Mesodermal cell (in vitro differentiated cells): ENCODE data around the gene TTC36.

Experiments
- H3K27ac ChIP-seq: 2 replicates; pipeline ENCODE4 v1.7.0; 2013; ENCODE audit warnings: mild to moderate bottlenecking, low read depth, low read length, moderate library complexity; ENCODE audit not compliant: severe bottlenecking
- H3K36me3 ChIP-seq: 2 replicates; pipeline ENCODE4 v1.7.1; 2013; ENCODE audit warnings: mild to moderate bottlenecking, low read length, moderate library complexity; ENCODE audit not compliant: control insufficient read depth, insufficient read depth
- H3K4me1 ChIP-seq: one replicate; pipeline ENCODE4 v1.7.1; 2013; ENCODE audit warnings: mild to moderate bottlenecking, low read length; ENCODE audit not compliant: insufficient read depth, control insufficient read depth, poor library complexity, severe bottlenecking
- H3K4me3 ChIP-seq: 2 replicates; pipeline ENCODE4 v1.7.0; 2013; ENCODE audit warnings: low read length, control low read depth, mild to moderate bottlenecking; ENCODE audit not compliant: insufficient read depth, poor library complexity, severe bottlenecking; ENCODE audit errors: extremely low read depth
- H3K9me3 ChIP-seq: 2 replicates; pipeline ENCODE4 v1.7.1; 2013; ENCODE audit warnings: mild to moderate bottlenecking, low read length, moderate library complexity; ENCODE audit not compliant: control insufficient read depth
- WGBS, 2 experiments: methylation state at CpG; one replicate each; pipeline ENCODE4 v1.1.5; 2013; ENCODE audit warnings: missing lambda C conversion rate in 2 of 2; ENCODE audit not compliant: insufficient coverage in 2 of 2; 5-methylcytosine and 5-hydroxymethylcytosine counted together

Gene TTC36

DNA sequence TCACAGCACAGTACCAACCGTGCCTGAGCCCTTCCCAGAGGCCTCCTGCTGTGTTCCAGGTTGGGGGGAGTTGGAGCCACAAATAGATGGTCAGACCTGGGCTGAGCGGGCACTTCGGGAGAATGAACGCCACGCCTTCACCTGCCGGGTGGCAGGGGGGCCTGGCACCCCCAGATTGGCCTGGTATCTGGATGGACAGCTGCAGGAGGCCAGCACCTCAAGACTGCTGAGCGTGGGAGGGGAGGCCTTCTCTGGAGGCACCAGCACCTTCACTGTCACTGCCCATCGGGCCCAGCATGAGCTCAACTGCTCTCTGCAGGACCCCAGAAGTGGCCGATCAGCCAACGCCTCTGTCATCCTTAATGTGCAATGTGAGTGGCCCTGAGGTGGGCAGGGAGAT, 4.8 kb downstream of the TTC36 start:
- Histone ChIP-seq H3K4me3 (peak overlapping the region; percentile 74), H3K27ac (no peak overlapping the region), H3K36me3 (peaks cover 4% of the 10 kb centered on the region), H3K4me1 (no peaks in the 10 kb centered on the region), H3K9me3 (no peaks in the 10 kb centered on the region)
- WGBS, 2 experiments, result 84 to 92% methylated on average over 4 to 10 of the region's 10 CpGs

GRCh38 chr11:118532852-118533768, 5.8 kb downstream of the TTC36 start:
- no peak overlapping the region for H3K27ac ChIP-seq
- no peaks in the 10 kb centered on the region for H3K9me3 ChIP-seq
- H3K4me1 ChIP-seq, result no peaks in the 10 kb centered on the region
- WGBS, 2 experiments, result 92 to 95% methylated on average over 19 of the region's 19 CpGs
- H3K4me3 ChIP-seq, result no peak overlapping the region
- H3K36me3 ChIP-seq, result peaks cover 2% of the 10 kb centered on the region

- Histone ChIP-seq H3K36me3 (peaks cover 2% of the 10 kb centered on the region), H3K9me3 (no peaks in the 10 kb centered on the region), H3K27ac (no peak overlapping the region), H3K4me3 (no peak overlapping the region), H3K4me1 (no peaks in the 10 kb centered on the region)
- WGBS, 2 experiments, result 86 to 88% methylated on average over 22 to 26 of the region's 27 CpGs
Measured at GRCh38 chr11:118533769-118534729, 6.8 kb downstream of the TTC36 start.

DNA sequence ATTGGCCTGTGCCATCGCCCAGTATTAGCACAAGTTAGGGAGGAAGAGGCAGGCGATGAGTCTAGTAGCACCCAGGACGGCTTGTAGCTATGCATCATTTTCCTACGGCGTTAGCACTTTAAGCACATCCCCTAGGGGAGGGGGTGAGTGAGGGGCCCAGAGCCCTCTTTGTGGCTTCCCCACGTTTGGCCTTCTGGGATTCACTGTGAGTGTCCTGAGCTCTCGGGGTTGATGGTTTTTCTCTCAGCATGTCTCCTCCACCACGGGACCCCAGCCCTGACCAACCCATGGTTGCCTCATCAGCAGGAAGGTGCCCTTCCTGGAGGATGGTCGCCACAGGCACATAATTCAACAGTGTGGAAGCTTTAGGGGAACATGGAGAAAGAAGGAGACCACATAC, 8.0 kb downstream of the TTC36 start:
- H3K9me3 ChIP-seq, result no peaks in the 10 kb centered on the region
- no peaks in the 10 kb centered on the region for H3K4me1 ChIP-seq
- peaks cover 2% of the 10 kb centered on the region for H3K36me3 ChIP-seq
- H3K4me3 ChIP-seq, result no peak overlapping the region
- 81 to 89% methylated on average over 4 to 8 of the region's 9 CpGs for WGBS, 2 experiments
- no peak overlapping the region for H3K27ac ChIP-seq

DNA sequence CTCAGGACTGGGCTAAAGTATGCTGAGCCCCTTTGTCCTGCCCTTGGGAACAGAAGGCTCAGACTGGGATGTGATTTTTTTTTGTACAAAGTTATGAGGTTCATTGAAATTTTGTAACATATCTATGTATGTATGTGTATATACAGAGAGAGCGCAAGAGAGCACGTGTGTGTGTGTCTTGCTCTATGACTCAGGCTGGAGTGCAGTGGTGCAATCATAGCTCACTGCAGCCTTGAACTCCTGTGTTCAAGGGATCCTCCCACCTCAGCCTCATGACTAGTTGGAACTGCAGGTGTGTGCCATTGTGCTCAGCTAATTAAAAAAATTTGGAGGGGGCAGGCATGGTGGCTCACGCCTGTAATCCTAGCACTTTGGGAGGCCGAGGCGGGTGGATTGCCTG, 9.5 kb downstream of the TTC36 start:
- WGBS, 2 experiments, result 96 to 100% methylated on average over 2 to 3 of the region's 5 CpGs
- H3K4me3 ChIP-seq, result no peak overlapping the region

DNA sequence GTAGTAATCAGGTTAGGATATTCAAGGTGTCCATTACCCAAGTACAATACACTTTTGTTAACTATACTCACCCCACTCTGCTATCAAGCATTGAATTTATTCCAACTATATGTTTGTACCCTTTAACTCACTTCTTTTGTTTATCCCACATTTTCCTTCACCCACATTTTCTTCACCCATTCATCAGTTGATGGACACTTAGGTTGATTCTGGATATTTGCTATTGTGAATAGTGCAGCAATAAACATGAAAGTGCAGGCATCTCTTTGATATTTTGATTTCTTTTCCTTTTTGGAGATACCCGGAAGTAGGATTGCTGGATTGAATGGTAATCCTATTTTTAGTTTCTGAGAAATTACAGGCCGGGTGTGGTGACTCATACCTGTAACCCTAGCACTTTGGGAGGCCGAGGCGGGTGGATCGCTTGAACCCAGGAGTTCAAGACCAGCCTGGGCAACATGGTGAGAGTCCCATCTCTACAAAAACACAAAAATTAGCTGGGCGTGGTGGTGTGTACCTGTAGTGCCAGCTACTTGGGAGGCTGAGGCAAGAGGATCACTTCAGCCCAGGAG, 10.2 kb downstream of the TTC36 start:
- 88 to 89% methylated on average over 5 of the region's 6 CpGs for WGBS, 2 experiments
- no peak overlapping the region for H3K4me3 ChIP-seq
- H3K36me3 ChIP-seq, result peaks cover 12% of the 10 kb centered on the region
- no peaks in the 10 kb centered on the region for H3K9me3 ChIP-seq
- no peak overlapping the region for H3K27ac ChIP-seq
- H3K4me1 ChIP-seq, result no peaks in the 10 kb centered on the region

More for the DNA sequence above, 9.5 kb downstream of the TTC36 start:
- peaks cover 4% of the 10 kb centered on the region for H3K36me3 ChIP-seq
- H3K4me1 ChIP-seq, result no peaks in the 10 kb centered on the region
- no peaks in the 10 kb centered on the region for H3K9me3 ChIP-seq
- H3K27ac ChIP-seq, result no peak overlapping the region

GRCh38 chr11:118544010-118544646, 16.9 kb downstream of the TTC36 start:
- Histone ChIP-seq H3K4me3 (no peak overlapping the region), H3K27ac (no peak overlapping the region), H3K9me3 (no peaks in the 10 kb centered on the region), H3K4me1 (no peaks in the 10 kb centered on the region), H3K36me3 (peaks cover 23% of the 10 kb centered on the region)
- WGBS, 2 experiments, result 94 to 98% methylated on average over 5 to 6 of the region's 8 CpGs

GRCh38 chr11:118544647-118545010, 17.4 kb downstream of the TTC36 start:
- no peaks in the 10 kb centered on the region for H3K4me1 ChIP-seq
- peaks cover 23% of the 10 kb centered on the region for H3K36me3 ChIP-seq
- H3K9me3 ChIP-seq, result no peaks in the 10 kb centered on the region
- 94 to 100% methylated on average over 2 of the region's 3 CpGs for WGBS, 2 experiments
- no peak overlapping the region for H3K27ac ChIP-seq
- no peak overlapping the region for H3K4me3 ChIP-seq

- no peaks in the 10 kb centered on the region for H3K9me3 ChIP-seq
- H3K4me3 ChIP-seq, result no peak overlapping the region
- H3K4me1 ChIP-seq, result no peaks in the 10 kb centered on the region
- WGBS, 2 experiments, result 95 to 100% methylated on average over 3 to 5 of the region's 5 CpGs
- H3K27ac ChIP-seq, result no peak overlapping the region
- H3K36me3 ChIP-seq, result peaks cover 23% of the 10 kb centered on the region
Measured at GRCh38 chr11:118545533-118545932, 18.3 kb downstream of the TTC36 start.

DNA sequence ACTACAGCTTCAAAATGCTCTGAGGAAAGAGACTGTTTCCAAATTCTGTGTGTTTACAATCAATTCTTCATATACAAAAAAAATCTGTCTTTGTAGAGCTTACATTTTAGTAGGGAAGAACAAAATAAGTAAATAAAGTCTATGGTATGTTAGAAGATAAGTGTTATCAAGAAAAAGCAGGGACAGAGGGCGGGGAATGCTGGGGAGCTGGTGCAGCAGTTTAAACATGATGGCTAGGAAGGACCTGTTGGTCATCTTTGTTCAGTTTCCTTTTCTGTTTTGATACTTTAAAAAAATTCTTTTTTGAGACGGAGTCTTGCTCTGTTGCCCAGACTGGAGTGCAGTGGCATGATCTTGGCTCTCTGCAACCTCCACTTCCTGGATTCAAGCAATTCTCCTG, 19.9 kb downstream of the TTC36 start:
- Histone ChIP-seq H3K4me3 (no peak overlapping the region), H3K9me3 (no peaks in the 10 kb centered on the region), H3K36me3 (peaks cover 25% of the 10 kb centered on the region), H3K27ac (no peak overlapping the region), H3K4me1 (no peaks in the 10 kb centered on the region)
- WGBS, 2 experiments, result 90 to 100% methylated on average over 2 of the region's 2 CpGs
